ENCODE data around the gene TSPAN18.

DNA sequence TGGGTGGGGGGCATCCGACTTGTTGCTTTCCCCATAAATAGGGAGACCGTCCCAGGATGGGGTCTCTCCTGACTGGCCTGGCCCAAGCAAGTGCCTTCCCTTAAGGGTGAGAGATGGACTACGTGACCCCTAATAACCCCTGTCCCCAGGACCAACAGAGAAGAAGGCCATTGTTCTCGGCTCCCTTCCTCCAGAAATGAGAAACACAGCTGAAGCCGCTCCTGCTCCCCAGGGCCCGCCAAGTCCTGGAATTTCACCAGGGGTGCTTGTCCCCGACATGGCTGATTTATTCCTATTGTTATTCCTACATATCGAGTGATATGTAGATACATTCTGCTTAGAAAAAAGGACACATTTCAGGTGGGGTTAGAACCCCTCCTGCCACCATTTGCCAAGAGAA, 123.2 kb downstream of the TSPAN18 start:
- TF ChIP-seq, protein P1, sequence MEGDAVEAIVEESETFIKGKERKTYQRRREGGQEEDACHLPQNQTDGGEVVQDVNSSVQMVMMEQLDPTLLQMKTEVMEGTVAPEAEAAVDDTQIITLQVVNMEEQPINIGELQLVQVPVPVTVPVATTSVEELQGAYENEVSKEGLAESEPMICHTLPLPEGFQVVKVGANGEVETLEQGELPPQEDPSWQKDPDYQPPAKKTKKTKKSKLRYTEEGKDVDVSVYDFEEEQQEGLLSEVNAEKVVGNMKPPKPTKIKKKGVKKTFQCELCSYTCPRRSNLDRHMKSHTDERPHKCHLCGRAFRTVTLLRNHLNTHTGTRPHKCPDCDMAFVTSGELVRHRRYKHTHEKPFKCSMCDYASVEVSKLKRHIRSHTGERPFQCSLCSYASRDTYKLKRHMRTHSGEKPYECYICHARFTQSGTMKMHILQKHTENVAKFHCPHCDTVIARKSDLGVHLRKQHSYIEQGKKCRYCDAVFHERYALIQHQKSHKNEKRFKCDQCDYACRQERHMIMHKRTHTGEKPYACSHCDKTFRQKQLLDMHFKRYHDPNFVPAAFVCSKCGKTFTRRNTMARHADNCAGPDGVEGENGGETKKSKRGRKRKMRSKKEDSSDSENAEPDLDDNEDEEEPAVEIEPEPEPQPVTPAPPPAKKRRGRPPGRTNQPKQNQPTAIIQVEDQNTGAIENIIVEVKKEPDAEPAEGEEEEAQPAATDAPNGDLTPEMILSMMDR (IDR thresholded peaks at IDR 0.05) = no peak
- no peak for TF ChIP-seq POLR2A (IDR thresholded peaks at IDR 0.05)
